ENCODE data around the gene ZNF827.

DNA sequence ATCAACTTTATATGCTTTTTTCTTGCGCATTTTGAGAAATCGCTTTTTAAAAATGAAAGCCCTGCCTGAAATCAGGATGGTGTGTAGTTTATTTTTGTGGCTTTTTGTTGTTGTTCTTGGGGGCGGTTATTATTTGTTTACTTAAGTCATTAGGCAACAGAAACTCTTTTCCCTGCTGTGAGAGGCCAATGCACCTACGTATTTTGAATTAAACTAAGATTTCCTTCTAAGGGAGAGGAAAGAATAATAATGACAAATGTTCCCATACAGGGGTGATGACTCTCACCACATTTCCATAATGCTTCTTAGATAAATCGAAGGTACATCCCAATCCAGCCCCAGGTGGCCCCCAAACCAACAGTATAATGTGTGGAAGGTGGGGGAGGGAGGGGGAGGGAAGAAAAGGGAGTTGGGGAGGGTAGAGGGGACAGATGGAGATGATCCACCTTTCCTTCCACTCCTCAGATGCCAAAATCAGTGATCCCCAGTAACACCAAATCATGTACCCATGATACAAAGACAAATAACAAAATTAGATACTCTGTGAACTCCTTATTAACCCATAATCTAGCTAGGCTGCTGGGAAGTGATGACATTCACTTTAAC lies 39.6 kb downstream of the ZNF827 start:
- no peak for TF ChIP-seq POLR2A (IDR thresholded peaks at IDR 0.05)
- TF ChIP-seq, protein P1, sequence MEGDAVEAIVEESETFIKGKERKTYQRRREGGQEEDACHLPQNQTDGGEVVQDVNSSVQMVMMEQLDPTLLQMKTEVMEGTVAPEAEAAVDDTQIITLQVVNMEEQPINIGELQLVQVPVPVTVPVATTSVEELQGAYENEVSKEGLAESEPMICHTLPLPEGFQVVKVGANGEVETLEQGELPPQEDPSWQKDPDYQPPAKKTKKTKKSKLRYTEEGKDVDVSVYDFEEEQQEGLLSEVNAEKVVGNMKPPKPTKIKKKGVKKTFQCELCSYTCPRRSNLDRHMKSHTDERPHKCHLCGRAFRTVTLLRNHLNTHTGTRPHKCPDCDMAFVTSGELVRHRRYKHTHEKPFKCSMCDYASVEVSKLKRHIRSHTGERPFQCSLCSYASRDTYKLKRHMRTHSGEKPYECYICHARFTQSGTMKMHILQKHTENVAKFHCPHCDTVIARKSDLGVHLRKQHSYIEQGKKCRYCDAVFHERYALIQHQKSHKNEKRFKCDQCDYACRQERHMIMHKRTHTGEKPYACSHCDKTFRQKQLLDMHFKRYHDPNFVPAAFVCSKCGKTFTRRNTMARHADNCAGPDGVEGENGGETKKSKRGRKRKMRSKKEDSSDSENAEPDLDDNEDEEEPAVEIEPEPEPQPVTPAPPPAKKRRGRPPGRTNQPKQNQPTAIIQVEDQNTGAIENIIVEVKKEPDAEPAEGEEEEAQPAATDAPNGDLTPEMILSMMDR (IDR thresholded peaks at IDR 0.05 in 4 of 5, conservative IDR thresholded peaks at IDR 0.05 in 1 of 5) = no peak

Data from gastrocnemius medialis (tissue), 4 donors.